ENCODE data around the gene IFNG-AS1.

IFNG-AS1 gene

GRCh38 chr12:68040450-68041075, 51.3 kb downstream of the IFNG-AS1 start:
- DNase-seq, result no peak

- no peak for DNase-seq
Measured at GRCh38 chr12:68042212-68042699, 53.0 kb downstream of the IFNG-AS1 start.

- DNase-seq, result no peak
Measured at GRCh38 chr12:68043435-68043834, 54.2 kb downstream of the IFNG-AS1 start.

- no peak for DNase-seq
Measured at GRCh38 chr12:68048648-68049297, 59.5 kb downstream of the IFNG-AS1 start.

- no peak for DNase-seq
Measured at GRCh38 chr12:68056300-68056699, 67.1 kb downstream of the IFNG-AS1 start.

- no peak for DNase-seq
Measured at GRCh38 chr12:68063900-68064590, 74.8 kb downstream of the IFNG-AS1 start.

GRCh38 chr12:68065163-68065562, 75.9 kb downstream of the IFNG-AS1 start:
- DNase-seq, result no peak

- DNase-seq, result no peak
Measured at GRCh38 chr12:68065687-68066086, 76.4 kb downstream of the IFNG-AS1 start.

- no peak for DNase-seq
Measured at GRCh38 chr12:68067762-68068376, 78.6 kb downstream of the IFNG-AS1 start.

- no peak for DNase-seq
Measured at GRCh38 chr12:68069275-68069674, 80.0 kb downstream of the IFNG-AS1 start.

Measured in activated gamma-delta T cell (primary cell).